ENCODE data around the gene FBF1.

DNA sequence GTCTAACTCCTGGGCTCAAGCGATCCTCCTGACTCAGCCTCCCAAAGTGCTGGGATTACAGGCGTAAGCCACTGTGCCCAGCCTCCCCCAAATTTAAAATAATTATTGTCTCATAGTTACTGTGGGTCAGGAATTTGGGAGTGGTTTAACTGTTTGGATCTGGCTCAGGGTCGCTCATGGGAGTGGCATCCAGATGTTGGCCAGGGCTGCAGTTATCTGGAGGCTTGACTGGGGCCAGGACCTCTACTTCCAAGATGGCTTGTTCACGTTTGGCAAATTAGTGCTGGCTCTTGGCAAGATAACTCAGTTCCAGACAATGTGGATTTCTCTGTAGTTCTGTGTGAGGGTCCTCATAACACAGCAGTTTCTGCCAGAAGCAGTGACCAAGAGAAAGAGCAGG is 46.2 kb upstream of the FBF1 start:
- TF ChIP-seq, protein P1, sequence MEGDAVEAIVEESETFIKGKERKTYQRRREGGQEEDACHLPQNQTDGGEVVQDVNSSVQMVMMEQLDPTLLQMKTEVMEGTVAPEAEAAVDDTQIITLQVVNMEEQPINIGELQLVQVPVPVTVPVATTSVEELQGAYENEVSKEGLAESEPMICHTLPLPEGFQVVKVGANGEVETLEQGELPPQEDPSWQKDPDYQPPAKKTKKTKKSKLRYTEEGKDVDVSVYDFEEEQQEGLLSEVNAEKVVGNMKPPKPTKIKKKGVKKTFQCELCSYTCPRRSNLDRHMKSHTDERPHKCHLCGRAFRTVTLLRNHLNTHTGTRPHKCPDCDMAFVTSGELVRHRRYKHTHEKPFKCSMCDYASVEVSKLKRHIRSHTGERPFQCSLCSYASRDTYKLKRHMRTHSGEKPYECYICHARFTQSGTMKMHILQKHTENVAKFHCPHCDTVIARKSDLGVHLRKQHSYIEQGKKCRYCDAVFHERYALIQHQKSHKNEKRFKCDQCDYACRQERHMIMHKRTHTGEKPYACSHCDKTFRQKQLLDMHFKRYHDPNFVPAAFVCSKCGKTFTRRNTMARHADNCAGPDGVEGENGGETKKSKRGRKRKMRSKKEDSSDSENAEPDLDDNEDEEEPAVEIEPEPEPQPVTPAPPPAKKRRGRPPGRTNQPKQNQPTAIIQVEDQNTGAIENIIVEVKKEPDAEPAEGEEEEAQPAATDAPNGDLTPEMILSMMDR (IDR thresholded peaks at IDR 0.05 in 2 of 3, conservative IDR thresholded peaks at IDR 0.05 in 1 of 3; ENCODE audit: borderline replicate concordance in 1 of 3, insufficient read depth in 1 of 3, low read depth in 2 of 3, low read length in 2 of 3): no peak
- TF ChIP-seq RAD21 (IDR thresholded peaks at IDR 0.05; ENCODE audit: low read depth) (no peak), POLR2AphosphoS5 (IDR thresholded peaks at IDR 0.05; ENCODE audit: low read depth, low read length) (no peak), EZH2phosphoT487 (IDR thresholded peaks at IDR 0.05; ENCODE audit: borderline replicate concordance) (no peak), POLR2A (IDR thresholded peaks at IDR 0.05; ENCODE audit: borderline replicate concordance, extremely low read depth, insufficient read depth, insufficient read length) (no peak), SRF (IDR thresholded peaks at IDR 0.05; ENCODE audit: low read depth) (no peak), JUND (IDR thresholded peaks at IDR 0.05) (no peak), CEBPB (IDR thresholded peaks at IDR 0.05; ENCODE audit: low read depth) (no peak), YY1 (IDR thresholded peaks at IDR 0.05; ENCODE audit: extremely low read depth, insufficient replicate concordance, low read depth, low read length) (no peak), EZH2 (IDR thresholded peaks at IDR 0.05) (no peak)
- TF ChIP-seq, protein P2, sequence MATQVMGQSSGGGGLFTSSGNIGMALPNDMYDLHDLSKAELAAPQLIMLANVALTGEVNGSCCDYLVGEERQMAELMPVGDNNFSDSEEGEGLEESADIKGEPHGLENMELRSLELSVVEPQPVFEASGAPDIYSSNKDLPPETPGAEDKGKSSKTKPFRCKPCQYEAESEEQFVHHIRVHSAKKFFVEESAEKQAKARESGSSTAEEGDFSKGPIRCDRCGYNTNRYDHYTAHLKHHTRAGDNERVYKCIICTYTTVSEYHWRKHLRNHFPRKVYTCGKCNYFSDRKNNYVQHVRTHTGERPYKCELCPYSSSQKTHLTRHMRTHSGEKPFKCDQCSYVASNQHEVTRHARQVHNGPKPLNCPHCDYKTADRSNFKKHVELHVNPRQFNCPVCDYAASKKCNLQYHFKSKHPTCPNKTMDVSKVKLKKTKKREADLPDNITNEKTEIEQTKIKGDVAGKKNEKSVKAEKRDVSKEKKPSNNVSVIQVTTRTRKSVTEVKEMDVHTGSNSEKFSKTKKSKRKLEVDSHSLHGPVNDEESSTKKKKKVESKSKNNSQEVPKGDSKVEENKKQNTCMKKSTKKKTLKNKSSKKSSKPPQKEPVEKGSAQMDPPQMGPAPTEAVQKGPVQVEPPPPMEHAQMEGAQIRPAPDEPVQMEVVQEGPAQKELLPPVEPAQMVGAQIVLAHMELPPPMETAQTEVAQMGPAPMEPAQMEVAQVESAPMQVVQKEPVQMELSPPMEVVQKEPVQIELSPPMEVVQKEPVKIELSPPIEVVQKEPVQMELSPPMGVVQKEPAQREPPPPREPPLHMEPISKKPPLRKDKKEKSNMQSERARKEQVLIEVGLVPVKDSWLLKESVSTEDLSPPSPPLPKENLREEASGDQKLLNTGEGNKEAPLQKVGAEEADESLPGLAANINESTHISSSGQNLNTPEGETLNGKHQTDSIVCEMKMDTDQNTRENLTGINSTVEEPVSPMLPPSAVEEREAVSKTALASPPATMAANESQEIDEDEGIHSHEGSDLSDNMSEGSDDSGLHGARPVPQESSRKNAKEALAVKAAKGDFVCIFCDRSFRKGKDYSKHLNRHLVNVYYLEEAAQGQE (IDR thresholded peaks at IDR 0.05; ENCODE audit: low read depth): no peak

Data from HCT116 (cell line).